Activated naive CD4-positive, alpha-beta T cell treated with anti-CD3 and anti-CD28 coated beads for 36 hours (primary cell): ENCODE data around the gene KRT32. TPM values are rescaled to one million over a fixed set of nuclear protein-coding genes. Genes with fewer than 3 reads are reported as not detected.

Source experiments
- CTCF ChIA-PET: fragments of 350-600 bp; sonication (Branson Sonifier 250); formaldehyde crosslinking; loops from one replicate; lab custom pipeline; 2021; ENCODE audit warnings: antibody characterized with exemption; lab: Charles Lee
- DNase-seq: peaks from one replicate; pipeline ENCODE4 v3.0.0-alpha.2; 2020
- H3K27ac Mint-ChIP-seq: one replicate; pipeline ENCODE4 v1.8.0; 2021; ENCODE audit warnings: mild to moderate bottlenecking, mixed read lengths
- H3K27me3 Mint-ChIP-seq: one replicate; pipeline ENCODE4 v1.8.0; 2021; ENCODE audit warnings: low read depth, mixed read lengths
- H3K36me3 Mint-ChIP-seq: one replicate; pipeline ENCODE4 v1.8.0; 2021; ENCODE audit warnings: low read depth, mixed read lengths
- H3K4me1 Mint-ChIP-seq: one replicate; pipeline ENCODE4 v1.8.0; 2021; ENCODE audit warnings: low read depth, mixed read lengths
- H3K4me3 Mint-ChIP-seq: one replicate; pipeline ENCODE4 v1.8.0; 2021; ENCODE audit warnings: mild to moderate bottlenecking, moderate library complexity, mixed read lengths
- H3K9me3 Mint-ChIP-seq: one replicate; pipeline ENCODE4 v1.8.0; 2021; ENCODE audit warnings: mixed read lengths
- intact Hi-C: fragments of 100-400 bp; cut with micrococcal nuclease; formaldehyde crosslinking; loops from one replicate; pipeline ENCODE4 v1.15.1; 2023
- total RNA-seq, 2 experiments: library from RNA; stranded (reverse); gene quantifications; one replicate each; pipeline ENCODE4 v1.2.3, GENCODE V29; 2021

Gene KRT32
- total RNA-seq: not detected

DNA sequence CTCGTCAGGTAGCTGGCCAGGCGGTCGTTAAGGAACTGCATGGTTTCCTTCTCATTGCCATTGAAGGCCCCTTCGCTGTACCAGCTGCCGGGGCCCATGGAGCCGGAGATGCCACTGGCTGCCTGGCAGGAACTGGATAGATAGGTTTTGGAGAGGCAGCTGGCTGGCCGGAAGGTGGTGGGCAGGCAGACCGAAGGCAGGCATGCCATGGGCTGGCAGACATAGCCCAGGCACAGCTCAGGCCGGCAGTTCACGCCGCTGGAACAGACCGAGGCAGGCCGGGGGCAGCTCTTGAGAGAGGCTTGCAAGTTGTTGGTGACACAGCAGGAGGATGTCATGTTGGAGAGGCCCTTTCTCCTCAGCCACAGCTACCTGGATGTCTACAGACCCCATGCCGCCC, at the start of gene KRT32:
KRT32 (minus strand) TSS at position 399 of the 400 bp plus-strand sequence; CDS start at position 338, 61 bp downstream.
- Mint-ChIP-seq H3K9me3 (peaks cover 3% of the 10 kb centered on the region), H3K4me1 (no peaks in the 10 kb centered on the region), H3K27me3 (no peaks in the 10 kb centered on the region), H3K36me3 (no peaks in the 10 kb centered on the region), H3K4me3 (no peak within 1 kb of the TSS), H3K27ac (no peak within 1 kb of the TSS)
- intact Hi-C loops: no loop called here
- CTCF ChIA-PET: interaction anchor here (0.5 kb wide), 1 partner anchor 36 kb away, joined by 4 read pairs; no protein-coding TSS in a partner anchor
- no peak for DNase-seq

DNA sequence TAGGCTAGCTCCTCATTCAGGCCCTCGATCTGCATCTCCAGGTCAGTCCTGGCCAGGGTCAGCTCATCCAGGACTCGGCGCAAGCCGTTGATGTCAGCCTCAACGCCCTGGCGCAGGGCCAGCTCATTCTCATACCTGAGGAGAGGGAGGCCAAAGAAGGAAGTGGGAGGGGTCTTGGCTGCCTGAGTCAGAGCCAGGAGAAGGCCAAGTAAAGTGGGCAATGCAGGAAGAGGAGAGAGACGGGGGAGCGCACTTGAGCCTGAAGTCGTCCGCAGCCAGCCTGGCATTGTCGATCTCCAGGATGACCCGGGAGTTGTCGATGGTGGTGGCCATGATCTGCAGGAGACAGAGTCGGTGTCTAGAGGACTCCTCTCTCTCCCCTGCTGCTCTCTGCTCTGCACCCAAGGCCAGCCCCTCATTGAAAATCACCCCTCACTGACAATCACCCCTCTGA, 49.7 kb upstream of the KRT32 start:
- no peak for DNase-seq
- CTCF ChIA-PET: no interaction called here
- Mint-ChIP-seq H3K4me1 (no peaks in the 10 kb centered on the region), H3K27ac (no peak overlapping the region), H3K4me3 (no peak overlapping the region), H3K9me3 (no peaks in the 10 kb centered on the region), H3K27me3 (no peaks in the 10 kb centered on the region), H3K36me3 (no peaks in the 10 kb centered on the region)
- intact Hi-C loops: no loop called here

DNA sequence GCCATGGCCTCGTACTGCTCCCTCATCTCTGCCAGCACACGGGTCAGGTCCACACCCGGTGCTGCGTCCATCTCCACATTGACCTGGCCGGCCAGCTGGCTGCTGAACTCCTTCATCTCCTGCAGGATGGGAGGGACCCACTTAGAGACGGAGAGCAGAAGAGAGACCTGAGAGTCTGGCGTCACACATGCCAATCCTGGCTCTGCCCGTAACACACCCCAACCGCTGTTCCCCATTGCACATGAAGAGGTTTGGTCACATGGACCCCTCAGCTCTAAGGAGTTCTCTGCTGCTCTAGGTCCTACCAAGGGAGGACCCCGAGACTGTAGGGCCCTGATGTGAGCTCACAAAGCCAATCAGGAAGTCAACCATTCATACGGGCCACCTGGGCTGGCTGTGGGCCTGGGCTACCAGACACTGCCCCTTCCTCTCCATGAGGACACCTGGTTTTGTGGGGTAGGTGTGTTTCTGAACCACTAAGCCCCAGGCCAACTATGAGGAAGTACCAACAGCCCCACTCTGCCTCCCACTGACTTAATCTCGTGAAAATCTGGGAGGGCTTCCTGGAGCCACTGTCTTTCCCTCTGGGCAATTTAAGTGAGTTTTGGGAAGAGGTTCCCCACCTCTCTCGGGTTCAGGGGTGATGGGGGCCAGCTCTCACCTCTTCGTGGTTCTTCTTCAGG, 49.1 kb upstream of the KRT32 start:
- DNase-seq: no peak
- intact Hi-C loops: no loop called here
- Mint-ChIP-seq H3K4me3 (no peak overlapping the region), H3K27me3 (no peaks in the 10 kb centered on the region), H3K36me3 (no peaks in the 10 kb centered on the region), H3K9me3 (no peaks in the 10 kb centered on the region), H3K27ac (no peak overlapping the region), H3K4me1 (no peaks in the 10 kb centered on the region)
- CTCF ChIA-PET: no interaction called here

DNA sequence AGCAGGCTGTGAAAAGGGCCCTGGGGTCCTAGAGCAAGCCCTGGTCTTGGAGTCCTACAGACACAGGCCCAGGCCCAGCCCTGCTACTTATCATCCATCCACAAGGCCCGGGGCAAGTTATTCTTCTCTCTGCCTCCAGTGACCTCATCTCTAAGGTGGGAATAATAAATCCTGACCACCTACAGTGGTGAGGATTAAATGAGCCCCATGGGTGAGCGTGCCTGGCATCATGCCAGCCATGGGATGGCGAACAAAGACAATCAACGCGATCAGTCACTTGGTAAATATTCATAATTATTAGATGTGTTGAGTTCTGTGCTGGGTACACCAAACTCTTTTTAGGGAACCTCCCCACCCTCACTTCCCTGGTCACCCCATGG, 46.0 kb upstream of the KRT32 start:
- CTCF ChIA-PET: interaction anchor here (1.0 kb wide), 1 partner anchor 36 kb away, joined by 3 read pairs; no protein-coding TSS in a partner anchor
- Mint-ChIP-seq H3K4me1 (no peaks in the 10 kb centered on the region), H3K27me3 (no peaks in the 10 kb centered on the region), H3K9me3 (no peaks in the 10 kb centered on the region), H3K4me3 (no peak overlapping the region), H3K36me3 (no peaks in the 10 kb centered on the region), H3K27ac (no peak overlapping the region)
- intact Hi-C loops: no loop called here
- no peak for DNase-seq

DNA sequence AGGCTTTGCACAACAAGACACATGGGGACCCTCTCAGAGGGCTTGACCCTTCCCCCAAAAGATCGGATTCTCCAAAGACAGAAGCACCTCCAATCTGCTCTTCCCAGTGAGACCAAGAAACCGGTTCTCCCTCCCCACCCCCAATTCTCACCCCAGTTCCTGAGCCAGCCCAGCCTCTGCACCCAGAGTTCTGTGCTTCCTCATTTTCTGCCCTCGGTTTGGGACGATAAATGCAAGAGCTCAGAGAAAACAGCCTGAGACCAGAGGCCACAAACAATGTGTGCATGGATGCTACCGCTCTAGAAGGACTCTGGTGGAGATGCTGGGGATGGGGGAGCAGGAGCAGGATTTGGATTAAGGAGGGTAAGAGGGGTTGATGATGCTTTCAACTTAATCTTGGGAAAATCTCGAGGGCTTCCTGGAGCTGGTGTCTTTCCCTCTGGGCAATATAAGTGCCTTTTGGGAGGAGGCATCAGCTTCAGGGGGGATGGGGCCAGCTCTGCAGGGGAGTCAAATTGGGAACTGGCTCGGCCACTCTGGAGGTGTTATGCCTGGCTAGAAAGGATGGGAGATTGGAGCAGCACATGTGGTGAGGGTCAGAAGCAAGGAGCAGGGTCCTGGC, 45.5 kb upstream of the KRT32 start:
- intact Hi-C loops: no loop called here

DNA sequence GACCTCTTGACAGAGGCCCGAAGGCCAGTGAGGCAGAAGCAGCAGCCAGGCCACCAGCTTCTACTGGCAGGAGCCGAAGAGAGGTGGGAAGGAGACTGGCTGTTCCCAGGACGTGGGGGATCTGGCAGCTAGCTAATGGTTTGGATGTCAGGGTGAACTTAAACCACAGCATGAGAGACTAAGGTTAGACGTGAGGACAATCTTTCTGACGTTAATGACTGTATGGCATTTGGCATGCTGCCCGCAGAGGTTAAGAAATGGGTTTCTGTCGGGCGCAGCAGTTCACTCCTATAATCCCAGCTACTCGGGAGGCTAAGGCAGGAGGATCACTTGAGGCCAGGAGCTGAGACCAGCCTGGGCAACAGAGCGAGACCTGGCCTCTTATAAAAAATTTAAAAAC, 44.5 kb upstream of the KRT32 start:
- Mint-ChIP-seq H3K9me3 (no peaks in the 10 kb centered on the region), H3K27me3 (no peaks in the 10 kb centered on the region), H3K27ac (no peak overlapping the region), H3K36me3 (no peaks in the 10 kb centered on the region), H3K4me1 (no peaks in the 10 kb centered on the region), H3K4me3 (no peak overlapping the region)
- DNase-seq: no peak
- CTCF ChIA-PET: interaction anchor here (0.8 kb wide), 1 partner anchor 16 kb away, joined by 3 read pairs; no protein-coding TSS in a partner anchor
- intact Hi-C loops: no loop called here

More for the DNA sequence above, 45.5 kb upstream of the KRT32 start:
- Mint-ChIP-seq H3K4me3 (no peak overlapping the region), H3K9me3 (no peaks in the 10 kb centered on the region), H3K27ac (no peak overlapping the region), H3K36me3 (no peaks in the 10 kb centered on the region), H3K4me1 (no peaks in the 10 kb centered on the region), H3K27me3 (no peaks in the 10 kb centered on the region)
- CTCF ChIA-PET: interaction anchor here (0.6 to 1.0 kb wide), 3 partner anchors 17 to 37 kb away, joined by 3 read pairs; no protein-coding TSS in a partner anchor
- no peak for DNase-seq

DNA sequence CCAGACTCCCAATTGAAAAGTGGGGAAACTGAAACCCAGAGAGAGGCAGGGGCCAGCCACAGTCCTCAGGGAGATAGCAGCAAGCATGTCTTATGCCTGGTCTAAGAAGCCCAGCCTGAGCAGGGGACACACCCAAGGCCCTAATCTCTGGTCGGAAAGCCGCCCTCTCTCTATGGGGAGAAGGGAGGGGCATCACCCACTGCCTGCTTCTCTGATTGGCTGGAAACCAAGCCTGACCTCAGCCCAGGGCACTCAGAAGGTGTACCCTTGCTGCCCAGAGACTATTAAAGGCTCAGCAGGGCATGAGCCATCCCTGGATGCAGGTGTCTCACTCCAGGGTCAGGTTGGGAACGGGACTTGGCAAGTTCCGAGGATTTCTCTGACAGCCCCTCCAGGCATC, 43.9 kb upstream of the KRT32 start:
- DNase-seq: no peak
- intact Hi-C loops: no loop called here
- H3K9me3 Mint-ChIP-seq: no peaks in the 10 kb centered on the region
- H3K4me1 Mint-ChIP-seq: no peaks in the 10 kb centered on the region
- CTCF ChIA-PET: interaction anchor here (0.9 kb wide), 1 partner anchor 137 kb away, joined by 3 read pairs; no protein-coding TSS in a partner anchor
- H3K27me3 Mint-ChIP-seq: no peaks in the 10 kb centered on the region
- no peak overlapping the region for H3K4me3 Mint-ChIP-seq
- H3K27ac Mint-ChIP-seq: no peak overlapping the region
- H3K36me3 Mint-ChIP-seq: no peaks in the 10 kb centered on the region

DNA sequence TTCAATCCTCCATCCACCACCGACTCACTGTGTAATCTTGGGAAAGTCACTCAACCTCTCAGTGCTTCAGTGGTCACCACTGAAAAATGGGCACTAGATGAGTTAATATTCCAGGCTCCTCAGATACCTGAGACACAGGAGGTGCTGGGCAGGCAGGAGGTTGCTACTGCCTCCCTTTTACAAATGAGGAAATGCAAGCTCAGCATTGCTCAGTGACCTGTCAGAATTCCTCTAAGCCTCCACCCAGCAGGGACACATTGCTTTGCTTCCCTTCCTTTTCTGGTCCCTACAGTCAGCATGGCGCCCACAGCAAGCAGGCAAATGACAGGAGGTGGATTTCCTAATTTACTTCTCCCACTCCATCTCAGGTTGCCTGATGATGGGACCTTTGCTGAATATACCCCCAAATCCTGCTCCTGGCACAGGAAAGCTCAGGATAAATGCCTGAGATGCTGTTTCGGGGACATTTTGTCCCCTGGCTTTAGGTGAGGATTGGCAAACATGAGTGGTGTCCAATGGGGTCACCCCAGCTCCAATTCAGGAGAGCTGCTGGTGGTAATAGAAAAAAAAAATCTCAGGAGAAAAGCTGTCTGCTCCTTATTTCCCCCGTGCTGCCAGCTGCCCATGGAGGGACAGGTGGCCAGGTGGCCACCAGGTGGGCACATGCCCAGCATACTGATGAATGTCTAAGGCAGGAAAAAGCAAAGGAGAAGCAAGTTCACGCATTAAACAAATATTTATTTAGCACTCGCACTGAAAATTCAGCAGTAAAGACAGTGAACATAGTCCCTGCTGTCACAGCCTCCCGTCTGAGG, 43.3 kb upstream of the KRT32 start:
- CTCF ChIA-PET: interaction anchor here (0.9 kb wide), 1 partner anchor 138 kb away, joined by 3 read pairs; no protein-coding TSS in a partner anchor
- intact Hi-C loops: no loop called here
- DNase-seq: no peak
- no peaks in the 10 kb centered on the region for H3K4me1 Mint-ChIP-seq
- H3K9me3 Mint-ChIP-seq: no peaks in the 10 kb centered on the region
- H3K36me3 Mint-ChIP-seq: no peaks in the 10 kb centered on the region
- no peaks in the 10 kb centered on the region for H3K27me3 Mint-ChIP-seq
- no peak overlapping the region for H3K27ac Mint-ChIP-seq
- H3K4me3 Mint-ChIP-seq: no peak overlapping the region

DNA sequence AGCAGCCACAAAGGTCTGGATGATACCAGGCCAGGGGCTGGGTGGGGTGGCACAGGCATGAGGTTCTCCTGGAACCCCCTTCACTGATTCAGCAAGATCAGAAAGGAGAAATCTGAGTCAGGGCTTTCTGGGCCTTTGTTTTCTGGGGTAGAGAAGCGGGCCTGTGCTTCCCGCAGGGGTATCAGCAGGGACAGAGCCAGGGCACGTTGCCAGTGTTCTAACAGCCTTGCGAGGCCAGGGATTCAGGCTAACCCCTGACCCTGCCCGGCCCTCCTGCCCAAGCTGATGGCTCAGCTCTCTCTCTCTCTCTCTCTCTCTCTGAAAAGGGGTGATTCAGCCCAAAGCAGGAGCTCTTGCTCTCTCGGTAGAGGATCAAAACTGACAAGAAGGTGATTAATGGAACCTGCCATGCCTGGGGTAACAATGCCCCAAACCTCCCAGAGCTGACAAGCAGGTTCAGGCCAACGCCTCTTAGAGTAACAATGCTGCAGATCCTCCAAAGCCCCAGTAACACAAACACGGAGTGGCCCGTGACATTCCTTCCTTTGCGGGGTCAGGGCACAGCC, 40.2 kb upstream of the KRT32 start:
- Mint-ChIP-seq H3K36me3 (no peaks in the 10 kb centered on the region), H3K27ac (no peak overlapping the region), H3K4me3 (no peak overlapping the region), H3K27me3 (no peaks in the 10 kb centered on the region), H3K4me1 (no peaks in the 10 kb centered on the region), H3K9me3 (no peaks in the 10 kb centered on the region)
- no peak for DNase-seq
- CTCF ChIA-PET: no interaction called here
- intact Hi-C loops: no loop called here

DNA sequence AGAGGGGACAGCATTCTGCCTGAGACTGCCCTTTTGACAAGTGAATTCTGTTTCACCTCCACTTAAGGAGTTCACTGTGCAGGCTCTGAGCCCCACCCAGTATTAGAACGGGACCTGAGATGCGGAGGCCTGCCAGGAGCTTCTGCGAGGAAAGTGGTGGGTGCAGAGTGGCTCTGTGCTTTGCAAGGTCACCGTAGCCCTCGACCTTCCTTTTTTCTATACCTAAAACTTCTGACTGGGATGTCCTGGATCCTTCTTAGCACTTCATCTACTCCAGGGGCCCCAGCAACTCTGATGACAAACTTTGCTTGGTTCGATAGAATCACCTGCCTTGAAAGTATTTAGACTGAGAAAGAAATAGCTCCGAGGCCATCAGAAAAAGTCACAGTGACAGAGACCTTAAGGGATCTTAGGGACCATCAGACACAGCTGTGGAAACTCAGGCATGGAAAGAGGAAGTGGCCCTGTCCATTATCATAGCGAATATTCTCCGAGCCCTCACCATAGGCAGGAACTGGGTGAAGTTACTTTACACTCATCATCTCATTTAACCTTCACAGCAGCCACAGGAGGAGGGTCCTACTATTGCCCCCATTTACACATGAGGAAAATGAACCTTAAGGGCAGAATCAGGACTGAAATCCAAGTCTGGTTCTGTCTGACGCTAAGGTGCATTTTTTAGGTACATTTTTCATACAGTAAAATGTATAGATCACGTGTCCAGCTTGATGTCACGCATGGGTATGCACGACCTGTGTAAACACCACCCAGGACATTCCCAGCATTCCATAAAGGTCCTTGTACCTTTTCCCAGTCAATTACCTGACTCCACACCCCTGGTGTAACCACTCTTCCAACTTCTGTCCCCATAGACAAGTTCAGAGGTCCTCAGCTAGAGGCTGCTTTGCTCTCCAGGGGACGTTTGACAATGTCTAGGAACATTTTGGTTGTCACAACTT, 38.9 kb upstream of the KRT32 start:
- Mint-ChIP-seq H3K27me3 (no peaks in the 10 kb centered on the region), H3K4me1 (no peaks in the 10 kb centered on the region), H3K36me3 (no peaks in the 10 kb centered on the region), H3K27ac (no peak overlapping the region), H3K9me3 (no peaks in the 10 kb centered on the region), H3K4me3 (no peak overlapping the region)
- DNase-seq: no peak
- CTCF ChIA-PET: interaction anchor here (0.5 to 1.7 kb wide), 2 partner anchors 43 to 61 kb away, joined by 3 to 5 read pairs; no protein-coding TSS in a partner anchor
- intact Hi-C loops: no loop called here
